Osteoblast (primary cell): ENCODE results near the gene RPUSD2. TPM values are rescaled to one million over a fixed set of nuclear protein-coding genes. Genes with fewer than 3 reads are reported as not detected.
A peak's percentile ranks its signal among the peaks of the same experiment; 100 is the strongest.

Experiments
- DNase-seq: peaks from one replicate; pipeline ENCODE4 v3.0.0; 2011; ENCODE audit warnings: low spot score, mixed read lengths; ENCODE audit not compliant: insufficient read length; ENCODE audit errors: missing footprints
- H2AFZ ChIP-seq: 2 replicates; pipeline ENCODE4 v1.6.0; 2011; ENCODE audit warnings: mild to moderate bottlenecking, low read length
- H3K27ac ChIP-seq: 2 replicates; pipeline ENCODE4 v1.5.1; 2011; ENCODE audit warnings: mild to moderate bottlenecking, low read depth, low read length, moderate library complexity
- H3K27me3 ChIP-seq: 2 replicates; pipeline ENCODE4 v1.6.0; 2012; ENCODE audit warnings: mild to moderate bottlenecking, control low read depth, inconsistent platforms, low read length, moderate library complexity; ENCODE audit not compliant: insufficient read depth
- H3K36me3 ChIP-seq: 2 replicates; pipeline ENCODE4 v1.5.1; 2011; ENCODE audit warnings: mild to moderate bottlenecking, low read length, control low read depth, moderate library complexity; ENCODE audit not compliant: insufficient read depth
- H3K4me1 ChIP-seq: 2 replicates; pipeline ENCODE4 v1.5.1; 2011; ENCODE audit warnings: mild to moderate bottlenecking, low read length, control low read depth, moderate library complexity; ENCODE audit not compliant: insufficient read depth
- H3K4me2 ChIP-seq: 2 replicates; pipeline ENCODE4 v1.6.0; 2011; ENCODE audit warnings: mild to moderate bottlenecking, low read length; ENCODE audit not compliant: insufficient read depth
- H3K4me3 ChIP-seq: fragments of 200-600 bp; sonication (generic); 3 replicates; pipeline ENCODE4 v1.5.1; 2012; ENCODE audit warnings: mild to moderate bottlenecking, low read length, inconsistent platforms; ENCODE audit not compliant: insufficient read depth
- H3K79me2 ChIP-seq: 2 replicates; pipeline ENCODE4 v1.6.0; 2012; ENCODE audit warnings: mild to moderate bottlenecking, low read length, control low read depth, inconsistent platforms; ENCODE audit not compliant: insufficient read depth
- H3K9me3 ChIP-seq: 2 replicates; pipeline ENCODE4 v1.5.1; 2011; ENCODE audit warnings: low read depth, low read length, control low read depth
- H4K20me1 ChIP-seq: 2 replicates; pipeline ENCODE4 v1.6.0; 2012; ENCODE audit warnings: mild to moderate bottlenecking, low read length, control low read depth; ENCODE audit not compliant: insufficient read depth
- total RNA-seq: library from RNA; depleted of rRNA; stranded (reverse); fragments of >200 nt; gene quantifications from 2 replicates; pipeline ENCODE4 v1.2.3, GENCODE V29; 2012
- TF ChIP-seq, protein P1 (sequence below): IDR thresholded peaks from 2 replicates; pipeline ENCODE4 v1.5.1; 2011; ENCODE audit warnings: mild to moderate bottlenecking, low read depth, low read length, moderate library complexity; ENCODE audit errors: extremely low read depth

RPUSD2 gene
- total RNA-seq, 1 donor: 9.0 TPM

GRCh38 chr15:40598126-40598525 lies 29.0 kb downstream of the RPUSD2 start:
- Histone ChIP-seq H3K9me3 (no peaks in the 10 kb centered on the region), H3K4me2 (no peak overlapping the region), H3K4me1 (peaks cover 9% of the 10 kb centered on the region), H3K79me2 (peaks cover 72% of the 10 kb centered on the region), H4K20me1 (no peaks in the 10 kb centered on the region), H3K4me3 (no peak overlapping the region), H2AFZ (peak overlapping the region; percentile 74), H3K27me3 (no peaks in the 10 kb centered on the region), H3K36me3 (no peaks in the 10 kb centered on the region), H3K27ac (no peak overlapping the region)
- TF ChIP-seq, protein P1, sequence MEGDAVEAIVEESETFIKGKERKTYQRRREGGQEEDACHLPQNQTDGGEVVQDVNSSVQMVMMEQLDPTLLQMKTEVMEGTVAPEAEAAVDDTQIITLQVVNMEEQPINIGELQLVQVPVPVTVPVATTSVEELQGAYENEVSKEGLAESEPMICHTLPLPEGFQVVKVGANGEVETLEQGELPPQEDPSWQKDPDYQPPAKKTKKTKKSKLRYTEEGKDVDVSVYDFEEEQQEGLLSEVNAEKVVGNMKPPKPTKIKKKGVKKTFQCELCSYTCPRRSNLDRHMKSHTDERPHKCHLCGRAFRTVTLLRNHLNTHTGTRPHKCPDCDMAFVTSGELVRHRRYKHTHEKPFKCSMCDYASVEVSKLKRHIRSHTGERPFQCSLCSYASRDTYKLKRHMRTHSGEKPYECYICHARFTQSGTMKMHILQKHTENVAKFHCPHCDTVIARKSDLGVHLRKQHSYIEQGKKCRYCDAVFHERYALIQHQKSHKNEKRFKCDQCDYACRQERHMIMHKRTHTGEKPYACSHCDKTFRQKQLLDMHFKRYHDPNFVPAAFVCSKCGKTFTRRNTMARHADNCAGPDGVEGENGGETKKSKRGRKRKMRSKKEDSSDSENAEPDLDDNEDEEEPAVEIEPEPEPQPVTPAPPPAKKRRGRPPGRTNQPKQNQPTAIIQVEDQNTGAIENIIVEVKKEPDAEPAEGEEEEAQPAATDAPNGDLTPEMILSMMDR: no peak
- no peak for DNase-seq

- TF ChIP-seq, protein P1: no peak
Observed at GRCh38 chr15:40598672-40599071, 29.6 kb downstream of the RPUSD2 start.

GRCh38 chr15:40600956-40601355 lies 31.9 kb downstream of the RPUSD2 start:
- DNase-seq: no peak
- H3K27ac ChIP-seq: no peak overlapping the region
- no peaks in the 10 kb centered on the region for H3K27me3 ChIP-seq
- H3K4me3 ChIP-seq: no peak overlapping the region
- no peak overlapping the region for H3K4me2 ChIP-seq
- H3K79me2 ChIP-seq: peaks cover 69% of the 10 kb centered on the region
- TF ChIP-seq, protein P1: no peak
- H3K36me3 ChIP-seq: no peaks in the 10 kb centered on the region
- no peaks in the 10 kb centered on the region for H4K20me1 ChIP-seq
- no peaks in the 10 kb centered on the region for H3K4me1 ChIP-seq
- no peaks in the 10 kb centered on the region for H3K9me3 ChIP-seq
- H2AFZ ChIP-seq: peak overlapping the region; percentile 70

More at GRCh38 chr15:40598672-40599071, 29.6 kb downstream of the RPUSD2 start:
- H3K4me3 ChIP-seq: no peak overlapping the region
- DNase-seq: no peak
- no peaks in the 10 kb centered on the region for H3K9me3 ChIP-seq
- H3K36me3 ChIP-seq: no peaks in the 10 kb centered on the region
- H3K27ac ChIP-seq: no peak overlapping the region
- peaks cover 9% of the 10 kb centered on the region for H3K4me1 ChIP-seq
- no peak overlapping the region for H3K4me2 ChIP-seq
- no peaks in the 10 kb centered on the region for H3K27me3 ChIP-seq
- no peaks in the 10 kb centered on the region for H4K20me1 ChIP-seq
- peaks cover 72% of the 10 kb centered on the region for H3K79me2 ChIP-seq
- H2AFZ ChIP-seq: no peak overlapping the region

- Histone ChIP-seq H3K4me2 (no peak overlapping the region), H4K20me1 (no peaks in the 10 kb centered on the region), H3K4me3 (no peak overlapping the region), H3K27me3 (no peaks in the 10 kb centered on the region), H3K79me2 (peaks cover 39% of the 10 kb centered on the region), H3K9me3 (no peaks in the 10 kb centered on the region), H3K27ac (no peak overlapping the region), H3K36me3 (peaks cover 15% of the 10 kb centered on the region), H3K4me1 (no peaks in the 10 kb centered on the region), H2AFZ (no peak overlapping the region)
- peak; percentile 35 for DNase-seq
- TF ChIP-seq, protein P1: no peak
Observed at GRCh38 chr15:40603935-40604334, 34.8 kb downstream of the RPUSD2 start.
